HepG2 (cell line): ENCODE data around the gene CAPN15. TPM values are rescaled to one million over a fixed set of nuclear protein-coding genes. Genes with fewer than 3 reads are reported as not detected.

Source experiments
- AKNA ChIP-seq: sonication (generic); formaldehyde crosslinking; IDR thresholded peaks from 2 replicates; pipeline ENCODE4 v1.4.0; 2020; ENCODE audit warnings: missing genetic modification reagents, borderline replicate concordance
- HOXA3 ChIP-seq: sonication (generic); formaldehyde crosslinking; IDR thresholded peaks from 2 replicates; pipeline ENCODE4 v1.5.0; 2020; ENCODE audit warnings: missing genetic modification reagents
- PREB ChIP-seq: sonication (generic); formaldehyde crosslinking; IDR thresholded peaks from 2 replicates; pipeline ENCODE4 v1.4.0; 2020; ENCODE audit warnings: missing genetic modification reagents
- SRSF1 ChIP-seq: fragments of 200-400 bp; formaldehyde crosslinking; optimal IDR thresholded peaks from 2 replicates; pipeline ENCODE3; 2017; ENCODE audit warnings: mild to moderate bottlenecking, low read depth, low read length, moderate library complexity
- polyA plus RNA-seq, 8 experiments: library from polyadenylated mRNA; depleted of rRNA in 3 of 8; stranded (reverse) in 7 of 8; unstranded in 1 of 8; fragments of >200 nt; fragmentation: Illumina TruSeq in 4 of 8; extraction: Trizol in 4 of 8; gene quantifications; 2 replicates each; pipeline versions ENCODE4 v1.2.1 to v1.2.3, GENCODE V29; 2011 to 2016; ENCODE audit warnings: low read depth in 4 of 8, missing spikeins in 1 of 8, mixed read lengths in 1 of 8; ENCODE audit not compliant: insufficient read depth in 1 of 8
- total RNA-seq, 5 experiments: library from RNA; depleted of rRNA; stranded (reverse); fragments of >200 nt; fragmentation: Illumina TruSeq; extraction: Trizol; gene quantifications; 2 replicates each; pipeline ENCODE4 v1.2.3, GENCODE V29; 2016; ENCODE audit warnings: low read depth in 1 of 5

Gene CAPN15
- total and polyA plus RNA-seq, 2 of the 13 experiments (the other 11 are each of a cell fraction or from before 2014, with no cell fraction given) = 14.9 to 24.5 TPM

- TF ChIP-seq PREB (CRISPR knock-in tag) = no peak
- TF ChIP-seq SRSF1 = peak; percentile 69
- no peak for TF ChIP-seq HOXA3
- TF ChIP-seq AKNA (CRISPR knock-in tag) = no peak
- TF ChIP-seq, all 625 proteins: peak for 9
Observed at GRCh38 chr16:554640-555365, 27.3 kb downstream of the CAPN15 start (continued).
